A549 (cell line): Measurements from ENCODE around the gene PNPLA3.

Experiments
- CBX2 ChIP-seq: fragments of 200-600 bp; sonication (generic); IDR thresholded peaks from 2 replicates; pipeline ENCODE4 v1.6.1; 2016; ENCODE audit warnings: low read depth, mild to moderate bottlenecking, borderline replicate concordance
- CBX8 ChIP-seq: fragments of 200-600 bp; sonication (generic); IDR thresholded peaks from 2 replicates; pipeline ENCODE4 v1.6.1; 2016
- CTCF ChIP-seq: fragments of >200 bp; sonication (Bioruptor Twin); formaldehyde crosslinking; IDR thresholded peaks from 3 replicates; pipeline ENCODE4 v1.5.1; 2016
- MAZ ChIP-seq: fragments of 150-350 bp; IDR thresholded peaks from 2 replicates; pipeline ENCODE4 v1.6.1; 2014; ENCODE audit warnings: antibody characterized with exemption, low read depth, low read length, borderline replicate concordance
- POLR2A ChIP-seq: IDR thresholded peaks from 2 replicates; pipeline ENCODE4 v1.6.1; 2012; ENCODE audit warnings: mild to moderate bottlenecking, low read length

- TF ChIP-seq CTCF (peak; percentile 58), MAZ (no peak), POLR2A (no peak), CBX2 (no peak), CBX8 (no peak)
Measured at GRCh38 chr22:43884600-43885318, 38.8 kb upstream of the PNPLA3 start.
